Measurements from ENCODE around the gene ADCY4.

DNA sequence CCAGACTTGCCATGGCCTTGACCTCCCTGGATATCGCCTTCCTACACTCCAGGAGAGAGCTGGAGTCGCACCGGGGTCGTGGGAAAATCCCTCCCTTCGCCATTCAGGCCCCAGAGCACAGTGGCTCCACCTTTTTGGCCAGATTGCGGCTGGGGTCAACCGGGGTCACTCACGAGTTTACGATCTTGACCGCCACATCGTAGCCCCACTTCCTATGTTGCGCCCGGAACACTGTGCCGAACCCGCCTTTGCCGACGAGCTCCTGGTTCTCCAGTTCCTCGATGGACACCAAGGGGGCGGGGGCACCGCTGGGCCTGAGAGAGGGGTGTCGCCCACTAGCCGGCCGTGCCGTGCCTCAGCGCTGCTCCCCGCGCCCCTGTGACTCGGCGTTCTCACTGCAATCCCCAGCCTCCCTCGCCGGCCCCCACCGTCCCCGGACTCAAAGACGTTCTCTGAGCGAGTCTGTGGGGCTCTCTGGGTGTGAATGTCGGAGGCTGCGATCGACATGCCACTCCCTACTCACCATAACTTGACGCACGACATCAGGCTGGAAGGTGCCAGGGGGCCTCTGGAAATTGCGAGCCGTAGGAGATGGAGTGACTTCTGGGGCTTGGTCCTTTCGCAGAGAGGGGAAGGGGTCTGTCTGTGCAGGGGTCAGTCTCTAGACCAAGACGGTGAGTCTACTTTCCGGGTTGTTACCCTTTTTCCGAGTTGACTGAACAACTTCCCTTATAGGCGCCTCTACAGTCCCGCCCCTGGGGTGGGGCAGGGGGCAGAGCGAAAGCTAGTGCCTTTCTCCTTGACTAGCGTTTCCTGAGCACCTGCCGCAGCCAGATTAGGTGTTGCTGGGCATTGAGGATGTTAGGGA, 4.6 kb upstream of the ADCY4 start, which contains the start of gene RIPK3:
- TF ChIP-seq CTCF (IDR thresholded peaks at IDR 0.05) (no peak), ZFX (IDR thresholded peaks at IDR 0.05; ENCODE audit: borderline replicate concordance) (no peak)
